Keratinocyte (primary cell): Measurements from ENCODE around the gene MAP3K14.

ENCODE experiments used
- CTCF ChIP-seq, 3 experiments: IDR thresholded peaks in 1 of 3; conservative IDR thresholded peaks in 1 of 3; optimal IDR thresholded peaks in 1 of 3; 2 replicates in 2 of 3; 3 replicates in 1 of 3; pipeline versions ENCODE3 to v1.5.1; 2011; ENCODE audit warnings: low read length in 3 of 3, mild to moderate bottlenecking in 3 of 3, moderate library complexity in 2 of 3, control low read depth in 1 of 3, inconsistent platforms in 1 of 3; ENCODE audit not compliant: insufficient read depth in 2 of 3; ENCODE audit errors: extremely low read depth in 1 of 3
- EZH2 ChIP-seq: IDR thresholded peaks from one replicate; pipeline ENCODE4 v1.6.1; 2012; ENCODE audit warnings: inconsistent platforms, mild to moderate bottlenecking, low read length, moderate library complexity

GRCh38 chr17:45228763-45229539, 87.9 kb downstream of the MAP3K14 start:
- TF ChIP-seq CTCF (optimal IDR thresholded peaks at IDR 0.05 in 1 of 3, IDR thresholded peaks at IDR 0.05 in 1 of 3, conservative IDR thresholded peaks at IDR 0.05 in 1 of 3; ENCODE audit: extremely low read depth in 1 of 3, insufficient read depth in 2 of 3, low read length in 3 of 3) = no peak
- no peak for TF ChIP-seq EZH2
